ENCODE measurements around the gene TEAD4.

DNA sequence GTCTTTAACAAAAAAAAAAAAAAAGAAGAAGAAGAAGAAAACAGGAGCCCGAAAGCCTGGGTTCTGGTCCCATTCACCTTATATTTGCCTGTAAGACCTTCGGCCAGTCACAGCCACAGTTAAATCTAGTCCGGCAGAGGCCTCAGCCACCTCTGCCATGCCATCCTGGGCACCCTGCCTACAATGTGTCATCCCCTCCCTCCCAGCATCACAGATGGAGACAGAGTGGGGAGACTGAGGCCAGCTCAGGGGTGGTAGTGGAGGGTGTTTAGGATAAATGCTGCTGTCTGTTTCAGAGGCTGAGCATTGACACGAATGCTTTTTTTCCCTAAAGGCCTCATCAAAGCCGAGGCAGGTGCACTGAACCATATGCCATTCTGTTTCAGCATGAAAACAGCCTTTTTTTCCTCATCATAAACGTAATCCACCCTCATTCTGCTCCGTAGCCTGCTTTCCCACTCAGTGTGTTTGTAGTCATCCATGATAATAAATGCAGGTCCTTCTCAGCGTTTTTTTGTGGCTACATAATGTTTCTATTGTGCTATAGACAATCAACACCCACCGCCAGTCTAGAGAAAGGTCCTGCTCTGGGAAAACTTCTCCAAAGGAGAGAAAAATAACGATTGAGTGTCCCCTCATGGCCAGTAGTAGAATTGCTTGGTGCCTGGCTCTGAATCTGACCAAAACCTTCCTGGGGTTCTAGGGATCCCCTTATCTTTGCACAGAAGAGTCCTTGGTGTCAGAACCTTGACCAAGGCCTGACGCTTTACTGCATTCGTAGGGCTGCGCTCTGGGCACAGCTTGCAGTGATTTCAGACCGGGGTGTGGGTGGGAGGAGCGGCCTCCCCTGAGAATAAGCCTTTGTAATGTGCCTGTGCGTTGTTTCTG, 76.9 kb downstream of the TEAD4 start:
- TF ChIP-seq, protein P1, sequence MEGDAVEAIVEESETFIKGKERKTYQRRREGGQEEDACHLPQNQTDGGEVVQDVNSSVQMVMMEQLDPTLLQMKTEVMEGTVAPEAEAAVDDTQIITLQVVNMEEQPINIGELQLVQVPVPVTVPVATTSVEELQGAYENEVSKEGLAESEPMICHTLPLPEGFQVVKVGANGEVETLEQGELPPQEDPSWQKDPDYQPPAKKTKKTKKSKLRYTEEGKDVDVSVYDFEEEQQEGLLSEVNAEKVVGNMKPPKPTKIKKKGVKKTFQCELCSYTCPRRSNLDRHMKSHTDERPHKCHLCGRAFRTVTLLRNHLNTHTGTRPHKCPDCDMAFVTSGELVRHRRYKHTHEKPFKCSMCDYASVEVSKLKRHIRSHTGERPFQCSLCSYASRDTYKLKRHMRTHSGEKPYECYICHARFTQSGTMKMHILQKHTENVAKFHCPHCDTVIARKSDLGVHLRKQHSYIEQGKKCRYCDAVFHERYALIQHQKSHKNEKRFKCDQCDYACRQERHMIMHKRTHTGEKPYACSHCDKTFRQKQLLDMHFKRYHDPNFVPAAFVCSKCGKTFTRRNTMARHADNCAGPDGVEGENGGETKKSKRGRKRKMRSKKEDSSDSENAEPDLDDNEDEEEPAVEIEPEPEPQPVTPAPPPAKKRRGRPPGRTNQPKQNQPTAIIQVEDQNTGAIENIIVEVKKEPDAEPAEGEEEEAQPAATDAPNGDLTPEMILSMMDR (IDR thresholded peaks at IDR 0.05) = 0 out of 2 replicates have a peak, but pooled peaks have one; percentile 12
- TF ChIP-seq ZFX (IDR thresholded peaks at IDR 0.05; ENCODE audit: borderline replicate concordance) = no peak

Data from 22Rv1 (cell line).